Right lobe of liver (tissue), 6 donors: ENCODE data around the gene GUCA2A. TPM values are rescaled to one million over a fixed set of nuclear protein-coding genes. Genes with fewer than 3 reads are reported as not detected.
A peak's percentile ranks its signal among the peaks of the same experiment; 100 is the strongest.

Experiments
- ATAC-seq, 4 donors: fragments of 200-7000 bp; cut with Tn5 transposase; one replicate each; pipeline ENCODE4 v1.9.1; 2020; ENCODE audit warnings: mild to moderate bottlenecking in 4 of 4, moderate library complexity in 4 of 4
- DNase-seq, 3 donors: peaks; one replicate each; pipeline ENCODE4 v3.0.0-alpha.2; 2020
- H3K27ac ChIP-seq, 3 donors: fragments of 200-600 bp; one replicate each; pipeline ENCODE4 v1.8.0; 2022
- H3K27me3 ChIP-seq, 2 donors: fragments of 200-600 bp; one replicate each; pipeline ENCODE4 v1.8.0; 2022
- H3K36me3 ChIP-seq, 4 donors: fragments of 200-600 bp; sonication (generic) in 1 of 4; one replicate each; pipeline versions ENCODE4 v1.5.1 to v1.8.0; 2017 to 2022; ENCODE audit warnings: control low read depth in 1 of 4
- H3K4me1 ChIP-seq, 4 donors: fragments of 200-600 bp; sonication (generic) in 1 of 4; one replicate each; pipeline versions ENCODE4 v1.5.1 to v1.8.0; 2017 to 2022; ENCODE audit warnings: control low read depth in 1 of 4
- H3K4me3 ChIP-seq, 3 donors: fragments of 200-600 bp; one replicate each; pipeline ENCODE4 v1.8.0; 2022
- H3K9me3 ChIP-seq, 4 donors: fragments of 200-600 bp; sonication (generic) in 1 of 4; one replicate each; pipeline versions ENCODE4 v1.5.1 to v1.8.0; 2017 to 2022; ENCODE audit warnings: control low read depth in 1 of 4
- CTCF ChIP-seq, 4 donors: fragments of 200-600 bp in 3 of 4; fragments of 450-650 bp in 1 of 4; IDR thresholded peaks; one replicate each; pipeline versions ENCODE4 v1.5.1 to v1.8.0; 2016 to 2022; ENCODE audit warnings: antibody characterized with exemption in 4 of 4, mild to moderate bottlenecking in 2 of 4
- POLR2A ChIP-seq: fragments of 450-650 bp; IDR thresholded peaks from one replicate; pipeline ENCODE4 v1.6.1; 2017; ENCODE audit warnings: antibody characterized with exemption, mild to moderate bottlenecking
- WGBS: methylation state at CpG from one replicate; pipeline ENCODE4 v1.1.6; 2018; ENCODE audit warnings: low coverage, low lambda C conversion rate; ENCODE audit not compliant: insufficient coverage; ENCODE audit errors: missing lambda C conversion rate; 5-methylcytosine and 5-hydroxymethylcytosine counted together
- intact Hi-C, 2 donors: fragments of 100-400 bp; cut with DNase I; formaldehyde crosslinking; loops; one replicate each; pipeline versions ENCODE4 v1.11.2 to v1.14.1; 2022
- total RNA-seq, 6 experiments: library from RNA; depleted of rRNA in 2 of 6; stranded (reverse); fragments of >200 nt in 2 of 6; fragmentation: NEBNext Ultra II Directional in 3 of 6; extraction: Animal tissue kit (Norgen Biotek cat#: 25700) in 3 of 6; gene quantifications; one replicate each; pipeline versions ENCODE4 v1.1.0 to v1.2.4, GENCODE V29; 2016 to 2023
- donor health status: DM: no; HTN: yes; CAD: no.
- donor health status: DM: no; HTN: no; CAD: no.
- donor health status: DM: no; HTN: no; CAD: no.
- donor health status: DM: no; HTN: yes; CAD: no.
- donor health status: DM: no; HTN: yes; CAD: no.

The GUCA2A gene
- total RNA-seq, 6 experiments from 2014 or later = not detected

- DNase-seq (no peak), ATAC-seq (peak in 2 of 4 donors; percentile 7 to 21)
- intact Hi-C loops = no loop called here
- no peaks in the 10 kb centered on the region for H3K9me3 ChIP-seq
- H3K36me3 ChIP-seq = peaks cover 0 to 12% (median 0%) of the 10 kb centered on the region in 4 donors
- H3K4me3 ChIP-seq = no peak overlapping the region
- H3K27ac ChIP-seq = peak overlapping the region in 1 of 3 donors; percentile 36
- peaks cover 0 to 13% (median 5%) of the 10 kb centered on the region in 4 donors for H3K4me1 ChIP-seq
- TF ChIP-seq POLR2A (no peak), CTCF (IDR thresholded peaks at IDR 0.05) (no peak)
- WGBS = 95% methylated on average over 5 of the region's 8 CpGs
- no peaks in the 10 kb centered on the region for H3K27me3 ChIP-seq
Measured at GRCh38 chr1:42191319-42191718, 26.8 kb upstream of the GUCA2A start.

DNA sequence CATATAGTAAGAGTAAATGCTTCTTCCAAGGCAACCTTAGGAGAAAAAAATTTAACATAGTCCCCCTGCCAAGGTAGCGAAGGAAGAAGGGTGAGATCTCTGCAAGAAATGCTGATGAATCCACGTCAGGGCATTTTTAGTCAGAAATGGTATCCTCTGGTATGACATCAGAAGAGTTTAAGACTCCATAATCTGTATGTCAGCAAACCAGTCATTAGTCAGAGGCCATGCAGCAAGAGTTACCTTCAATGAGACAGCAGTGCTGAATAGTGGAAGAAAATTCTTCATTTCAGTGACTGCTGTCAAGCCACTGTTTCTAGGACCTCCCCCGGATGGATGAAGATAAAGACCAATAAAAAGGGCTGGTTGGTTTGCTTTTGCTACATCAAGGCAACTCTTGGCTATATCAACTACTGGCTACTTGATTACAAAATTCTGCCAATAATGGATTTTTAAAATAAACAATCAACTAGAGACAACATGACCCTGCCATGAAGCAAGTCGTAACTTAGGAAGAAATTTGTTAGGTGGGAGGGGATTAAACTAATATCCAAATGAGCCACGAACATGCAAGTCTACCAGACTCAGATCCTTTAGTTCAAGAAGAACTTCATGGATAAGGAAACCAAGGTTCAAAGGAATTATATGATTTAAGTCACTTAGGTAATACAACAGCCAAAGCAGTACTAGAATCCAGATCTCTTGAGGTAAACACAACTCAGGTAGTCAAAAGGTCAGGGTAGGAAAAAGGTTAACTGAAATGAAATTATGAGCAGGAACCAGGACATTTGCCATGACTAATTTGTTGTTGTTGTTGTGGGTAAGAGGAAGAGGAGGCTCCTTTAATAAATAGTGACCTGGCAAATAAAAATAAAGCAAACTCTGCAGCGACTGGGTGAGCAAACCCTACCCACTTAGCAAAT is 25.6 kb upstream of the GUCA2A start:
- no peaks in the 10 kb centered on the region for H3K27me3 ChIP-seq
- ATAC-seq (peak; percentile 84 to 92 (median 90)), DNase-seq (no peak)
- peaks cover 0 to 13% (median 5%) of the 10 kb centered on the region in 4 donors for H3K4me1 ChIP-seq
- H3K9me3 ChIP-seq = no peaks in the 10 kb centered on the region
- H3K4me3 ChIP-seq = no peak overlapping the region
- H3K27ac ChIP-seq = peak overlapping the region; percentile 32 to 49 (median 36)
- H3K36me3 ChIP-seq = peaks cover 0 to 8% (median 0%) of the 10 kb centered on the region in 4 donors
- intact Hi-C loops = no loop called here
- 54% methylated on average over 6 of the region's 6 CpGs for WGBS
- no peak for TF ChIP-seq CTCF (IDR thresholded peaks at IDR 0.05)

DNA sequence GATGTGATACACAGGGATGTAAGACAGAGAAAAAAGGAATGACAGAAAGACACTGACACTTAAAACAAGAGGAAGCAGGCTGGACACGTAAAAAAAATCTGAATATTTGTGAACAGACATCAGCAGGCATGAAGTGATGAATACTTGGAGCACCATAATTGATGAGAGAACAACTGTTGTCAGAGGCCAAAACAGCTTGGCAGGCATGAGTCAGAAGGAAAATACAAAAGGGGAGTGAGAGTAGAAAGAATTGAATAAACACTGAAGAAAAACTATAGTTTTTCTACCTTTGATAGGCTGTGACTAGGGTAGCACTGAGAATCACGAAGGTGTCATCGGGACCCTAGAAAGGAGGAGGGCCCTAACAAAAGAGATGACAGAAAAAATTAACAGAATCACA is 21.6 kb upstream of the GUCA2A start:
- Histone ChIP-seq H3K4me1 (peaks cover 0 to 13% (median 5%) of the 10 kb centered on the region in 4 donors), H3K9me3 (no peaks in the 10 kb centered on the region), H3K36me3 (no peaks in the 10 kb centered on the region), H3K27me3 (no peaks in the 10 kb centered on the region), H3K4me3 (no peak overlapping the region), H3K27ac (no peak overlapping the region)
- ATAC-seq = no peak
- TF ChIP-seq CTCF (IDR thresholded peaks at IDR 0.05) = no peak
- no peak for TF ChIP-seq POLR2A
- WGBS = 83% methylated on average over 3 of the region's 3 CpGs
- no peak for DNase-seq
- intact Hi-C loops = no loop called here

- peaks cover 0 to 1% (median under 1%) of the 10 kb centered on the region in 4 donors for H3K4me1 ChIP-seq
- H3K27ac ChIP-seq = no peak overlapping the region
- no peak for TF ChIP-seq CTCF (IDR thresholded peaks at IDR 0.05)
- H3K36me3 ChIP-seq = no peaks in the 10 kb centered on the region
- no peaks in the 10 kb centered on the region for H3K27me3 ChIP-seq
- WGBS = 84% methylated on average over 2 of the region's 3 CpGs
- DNase-seq (no peak), ATAC-seq (no peak)
- intact Hi-C loops = no loop called here
- H3K4me3 ChIP-seq = no peak overlapping the region
- H3K9me3 ChIP-seq = no peaks in the 10 kb centered on the region
Measured at GRCh38 chr1:42184616-42185015, 20.1 kb upstream of the GUCA2A start.
